Keratinocyte (primary cell): ENCODE results near the gene DEDD2. TPM values are rescaled to one million over a fixed set of nuclear protein-coding genes. Genes with fewer than 3 reads are reported as not detected.

Experiments used
- DNase-seq: peaks from one replicate; pipeline ENCODE4 v3.0.0-alpha.2; 2011; ENCODE audit warnings: low read depth, missing footprints, low spot score
- FAIRE-seq: peaks from 2 replicates; lab custom pipeline; 2011; peaks lifted over from hg19 to GRCh38; lab: Jason Lieb, UNC
- H2AFZ ChIP-seq: 2 replicates; pipeline ENCODE4 v1.6.0; 2012; ENCODE audit warnings: low read length, control low read depth, inconsistent platforms; ENCODE audit not compliant: control insufficient read depth
- H3K27ac ChIP-seq: 2 replicates; pipeline ENCODE4 v1.5.1; 2011; ENCODE audit warnings: low read length; ENCODE audit not compliant: control insufficient read depth, insufficient read depth
- H3K27me3 ChIP-seq: 3 replicates; pipeline ENCODE4 v1.6.0; 2011; ENCODE audit warnings: low read length; ENCODE audit not compliant: control insufficient read depth, insufficient read depth; ENCODE audit errors: extremely low read depth
- H3K36me3 ChIP-seq, 2 experiments: 2 replicates in 1 of 2; 3 replicates in 1 of 2; pipeline ENCODE4 v1.5.1; 2011; ENCODE audit warnings: low read length in 2 of 2, mild to moderate bottlenecking in 1 of 2; ENCODE audit not compliant: control insufficient read depth in 2 of 2, insufficient read depth in 2 of 2; ENCODE audit errors: extremely low read depth in 1 of 2
- H3K4me1 ChIP-seq: 3 replicates; pipeline ENCODE4 v1.5.1; 2011; ENCODE audit warnings: low read length; ENCODE audit not compliant: control insufficient read depth, insufficient read depth; ENCODE audit errors: extremely low read depth
- H3K4me2 ChIP-seq: 3 replicates; pipeline ENCODE4 v1.6.0; 2011; ENCODE audit warnings: low read depth, low read length; ENCODE audit not compliant: control insufficient read depth, insufficient read depth; ENCODE audit errors: extremely low read depth
- H3K4me3 ChIP-seq, 3 experiments: fragments of 200-600 bp in 1 of 3; sonication (generic) in 1 of 3; 2 replicates in 2 of 3; 3 replicates in 1 of 3; pipeline ENCODE4 v1.5.1; 2011 to 2016; ENCODE audit warnings: low read length in 3 of 3, mild to moderate bottlenecking in 3 of 3, control low read depth in 2 of 3, inconsistent platforms in 1 of 3, low read depth in 1 of 3, mixed read lengths in 1 of 3, mixed run types in 1 of 3, moderate library complexity in 1 of 3; ENCODE audit not compliant: control insufficient read depth in 2 of 3, insufficient read depth in 2 of 3; ENCODE audit errors: extremely low read depth in 1 of 3
- H3K79me2 ChIP-seq: 2 replicates; pipeline ENCODE4 v1.6.0; 2012; ENCODE audit warnings: low read length; ENCODE audit not compliant: control insufficient read depth, insufficient read depth
- H3K9ac ChIP-seq: 3 replicates; pipeline ENCODE4 v1.6.0; 2011; ENCODE audit warnings: low read length; ENCODE audit not compliant: control insufficient read depth, insufficient read depth; ENCODE audit errors: extremely low read depth
- H3K9me1 ChIP-seq: 3 replicates; pipeline ENCODE4 v1.6.0; 2011; ENCODE audit warnings: low read length; ENCODE audit not compliant: control insufficient read depth, insufficient read depth; ENCODE audit errors: extremely low read depth
- H3K9me3 ChIP-seq: 2 replicates; pipeline ENCODE4 v1.5.1; 2012; ENCODE audit warnings: low read depth, low read length; ENCODE audit not compliant: control insufficient read depth
- H4K20me1 ChIP-seq: 3 replicates; pipeline ENCODE4 v1.6.0; 2011; ENCODE audit warnings: low read length; ENCODE audit not compliant: control insufficient read depth, insufficient read depth; ENCODE audit errors: extremely low read depth
- EZH2 ChIP-seq: IDR thresholded peaks from one replicate; pipeline ENCODE4 v1.6.1; 2012; ENCODE audit warnings: inconsistent platforms, mild to moderate bottlenecking, low read length, moderate library complexity
- dilution Hi-C: fragments of 300-500 bp; cut with MboI; formaldehyde crosslinking; loops from one replicate; pipeline ENCODE4 v1.7.0; 2020; ENCODE audit warnings: low sequenced_read_pairs; ENCODE audit not compliant: extremely low pct_ligation_motif_present
- polyA plus RNA-seq, 5 experiments: library from polyadenylated mRNA; depleted of rRNA in 3 of 5; stranded (reverse) in 3 of 5; stranded (forward) in 1 of 5; unstranded in 1 of 5; fragments of >200 nt; gene quantifications; 1 replicate in 1 of 5; 2 replicates in 3 of 5; 3 replicates in 1 of 5; pipeline versions ENCODE4 v1.2.1 to v1.2.3, GENCODE V29; 2011 to 2012; ENCODE audit warnings: missing spikeins in 2 of 5, low read depth in 1 of 5, low replicate concordance in 1 of 5
- TF ChIP-seq, protein P1 (sequence below), 3 experiments: IDR thresholded peaks in 1 of 3; conservative IDR thresholded peaks in 1 of 3; optimal IDR thresholded peaks in 1 of 3; 2 replicates in 2 of 3; 3 replicates in 1 of 3; pipeline versions ENCODE3 to v1.5.1; 2011; ENCODE audit warnings: low read length in 3 of 3, mild to moderate bottlenecking in 3 of 3, moderate library complexity in 2 of 3, control low read depth in 1 of 3, inconsistent platforms in 1 of 3; ENCODE audit not compliant: insufficient read depth in 2 of 3; ENCODE audit errors: extremely low read depth in 1 of 3

Gene DEDD2
- polyA plus RNA-seq, 1 donor (not counting 4 experiments of a cell fraction or from before 2014, with no cell fraction given): 20.8 TPM

DNA sequence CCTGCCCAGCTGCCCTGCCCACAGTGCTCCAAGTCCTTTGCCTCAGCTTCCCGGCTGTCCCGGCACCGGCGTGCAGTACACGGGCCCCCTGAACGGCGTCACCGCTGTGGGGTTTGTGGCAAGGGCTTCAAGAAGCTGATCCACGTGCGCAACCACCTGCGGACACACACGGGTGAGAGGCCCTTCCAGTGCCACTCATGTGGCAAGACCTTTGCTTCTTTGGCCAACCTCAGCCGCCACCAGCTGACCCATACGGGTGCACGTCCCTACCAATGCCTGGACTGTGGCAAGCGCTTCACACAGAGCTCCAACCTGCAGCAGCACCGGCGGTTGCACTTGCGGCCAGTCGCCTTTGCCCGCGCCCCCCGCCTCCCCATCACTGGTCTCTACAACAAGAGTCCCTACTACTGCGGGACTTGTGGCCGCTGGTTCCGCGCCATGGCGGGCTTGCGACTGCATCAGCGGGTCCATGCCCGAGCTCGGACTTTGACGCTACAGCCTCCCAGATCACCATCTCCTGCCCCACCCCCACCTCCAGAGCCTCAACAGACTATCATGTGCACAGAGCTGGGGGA, 8.3 kb upstream of the DEDD2 start:
- H3K4me2 ChIP-seq: no peak overlapping the region
- H2AFZ ChIP-seq: no peak overlapping the region
- no peak for FAIRE-seq
- H3K4me1 ChIP-seq: peaks cover 19% of the 10 kb centered on the region
- no peak for DNase-seq
- dilution Hi-C loops: no loop called here
- no peak overlapping the region for H3K4me3 ChIP-seq
- H4K20me1 ChIP-seq: peaks cover 21% of the 10 kb centered on the region
- peaks cover 33 to 41% of the 10 kb centered on the region in 2 experiments for H3K36me3 ChIP-seq
- H3K9me1 ChIP-seq: peaks cover 2% of the 10 kb centered on the region
- TF ChIP-seq EZH2: no peak
- peaks cover 75% of the 10 kb centered on the region for H3K79me2 ChIP-seq
- no peaks in the 10 kb centered on the region for H3K9me3 ChIP-seq
- H3K27me3 ChIP-seq: no peaks in the 10 kb centered on the region
- H3K27ac ChIP-seq: no peak overlapping the region
- H3K9ac ChIP-seq: no peak overlapping the region

DNA sequence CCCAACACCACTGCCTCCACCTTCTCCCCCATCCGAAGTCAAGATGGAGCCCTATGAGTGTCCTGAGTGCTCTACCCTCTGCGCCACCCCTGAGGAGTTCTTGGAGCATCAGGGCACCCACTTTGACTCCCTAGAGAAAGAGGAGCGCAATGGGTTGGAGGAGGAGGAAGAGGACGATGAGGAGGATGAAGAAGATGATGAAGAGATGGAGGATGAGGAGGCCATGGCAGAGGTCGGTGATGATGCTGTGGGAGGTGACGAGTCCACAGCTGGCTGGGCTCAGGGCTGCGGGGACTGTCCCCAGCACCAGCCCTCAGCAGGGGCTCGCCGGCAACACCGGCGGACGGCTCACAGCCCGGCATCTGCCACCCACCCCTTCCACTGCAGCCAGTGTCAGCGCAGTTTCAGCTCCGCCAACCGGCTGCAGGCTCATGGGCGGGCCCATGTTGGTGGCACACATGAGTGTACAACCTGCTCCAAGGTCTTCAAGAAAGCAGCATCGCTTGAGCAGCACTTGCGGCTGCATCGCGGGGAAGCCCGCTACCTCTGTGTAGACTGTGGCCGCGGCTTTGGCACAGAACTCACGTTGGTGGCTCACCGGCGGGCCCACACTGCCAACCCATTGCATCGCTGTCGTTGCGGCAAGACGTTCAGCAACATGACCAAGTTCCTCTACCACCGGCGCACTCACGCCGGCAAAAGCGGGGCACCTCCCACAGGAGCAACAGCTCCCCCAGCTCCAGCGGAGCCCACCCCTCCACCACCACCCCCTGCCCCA, 7.7 kb upstream of the DEDD2 start:
- no peaks in the 10 kb centered on the region for H3K9me3 ChIP-seq
- peaks cover 28 to 37% of the 10 kb centered on the region in 2 experiments for H3K36me3 ChIP-seq
- peaks cover 2% of the 10 kb centered on the region for H3K9me1 ChIP-seq
- H3K27me3 ChIP-seq: no peaks in the 10 kb centered on the region
- dilution Hi-C loops: no loop called here
- DNase-seq: no peak
- TF ChIP-seq, protein P1, sequence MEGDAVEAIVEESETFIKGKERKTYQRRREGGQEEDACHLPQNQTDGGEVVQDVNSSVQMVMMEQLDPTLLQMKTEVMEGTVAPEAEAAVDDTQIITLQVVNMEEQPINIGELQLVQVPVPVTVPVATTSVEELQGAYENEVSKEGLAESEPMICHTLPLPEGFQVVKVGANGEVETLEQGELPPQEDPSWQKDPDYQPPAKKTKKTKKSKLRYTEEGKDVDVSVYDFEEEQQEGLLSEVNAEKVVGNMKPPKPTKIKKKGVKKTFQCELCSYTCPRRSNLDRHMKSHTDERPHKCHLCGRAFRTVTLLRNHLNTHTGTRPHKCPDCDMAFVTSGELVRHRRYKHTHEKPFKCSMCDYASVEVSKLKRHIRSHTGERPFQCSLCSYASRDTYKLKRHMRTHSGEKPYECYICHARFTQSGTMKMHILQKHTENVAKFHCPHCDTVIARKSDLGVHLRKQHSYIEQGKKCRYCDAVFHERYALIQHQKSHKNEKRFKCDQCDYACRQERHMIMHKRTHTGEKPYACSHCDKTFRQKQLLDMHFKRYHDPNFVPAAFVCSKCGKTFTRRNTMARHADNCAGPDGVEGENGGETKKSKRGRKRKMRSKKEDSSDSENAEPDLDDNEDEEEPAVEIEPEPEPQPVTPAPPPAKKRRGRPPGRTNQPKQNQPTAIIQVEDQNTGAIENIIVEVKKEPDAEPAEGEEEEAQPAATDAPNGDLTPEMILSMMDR (optimal IDR thresholded peaks at IDR 0.05 in 1 of 3, IDR thresholded peaks at IDR 0.05 in 1 of 3, conservative IDR thresholded peaks at IDR 0.05 in 1 of 3; ENCODE audit: extremely low read depth in 1 of 3, insufficient read depth in 2 of 3, low read length in 3 of 3): no peak
- TF ChIP-seq EZH2: no peak
- H3K9ac ChIP-seq: no peak overlapping the region
- H2AFZ ChIP-seq: no peak overlapping the region
- no peak for FAIRE-seq
- H3K4me2 ChIP-seq: no peak overlapping the region
- H3K79me2 ChIP-seq: peaks cover 79% of the 10 kb centered on the region
- peaks cover 20% of the 10 kb centered on the region for H4K20me1 ChIP-seq
- H3K4me1 ChIP-seq: peaks cover 19% of the 10 kb centered on the region
- H3K4me3 ChIP-seq: no peak overlapping the region
- H3K27ac ChIP-seq: no peak overlapping the region
